ENCODE measurements around the gene DNAJC6.

DNA sequence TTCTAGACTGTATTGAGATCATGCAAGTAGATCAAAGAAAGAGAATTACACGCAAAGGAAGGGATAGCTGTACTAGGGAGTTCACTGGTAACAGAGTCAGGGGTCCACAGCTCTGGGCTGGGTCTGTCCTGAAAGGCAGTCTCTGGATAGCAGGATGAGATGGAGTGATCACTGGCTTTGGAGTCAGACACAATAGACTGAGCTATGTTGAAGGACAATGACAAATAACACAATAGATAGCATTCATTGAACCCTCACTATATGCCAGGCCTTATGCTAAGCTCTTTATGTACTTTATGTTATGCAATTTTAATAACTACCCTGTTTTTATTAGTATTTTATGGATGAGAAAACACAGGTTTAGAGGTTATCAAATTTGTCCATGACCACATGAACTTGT is 10.0 kb upstream of the DNAJC6 start:
- TF ChIP-seq EZH2 (IDR thresholded peaks at IDR 0.05; ENCODE audit: insufficient read depth, poor library complexity, severe bottlenecking) (no peak), EZH2phosphoT487 (IDR thresholded peaks at IDR 0.05; ENCODE audit: insufficient read depth, low read depth) (no peak)
